Stimulated activated CD8-positive, alpha-beta memory T cell treated with anti-CD3 and anti-CD28 coated beads, Interleukin-2, amount 100 ng/mL, for 48 hours (primary cell): ENCODE results near the gene ING5.
A peak's percentile ranks its signal among the peaks of the same experiment; 100 is the strongest.

Experiments used
- DNase-seq, 2 donors: peaks; one replicate each; pipeline ENCODE4 v3.0.0-alpha.2; 2020; ENCODE audit warnings: low read depth in 2 of 2

Gene ING5

GRCh38 chr2:241706537-241706936 lies 4.7 kb downstream of the ING5 start:
- DNase-seq: no peak

- DNase-seq: no peak
Measured at GRCh38 chr2:241708879-241709278, 7.0 kb downstream of the ING5 start.

GRCh38 chr2:241719093-241719492 lies 17.3 kb downstream of the ING5 start:
- no peak for DNase-seq

- DNase-seq: no peak
Measured at GRCh38 chr2:241720099-241720498, 18.3 kb downstream of the ING5 start.

- no peak for DNase-seq
Measured at GRCh38 chr2:241720560-241720959, 18.7 kb downstream of the ING5 start.

- no peak for DNase-seq
Measured at GRCh38 chr2:241721852-241722251, 20.0 kb downstream of the ING5 start.

GRCh38 chr2:241722896-241723454 lies 21.1 kb downstream of the ING5 start:
- no peak for DNase-seq

GRCh38 chr2:241724259-241724974 lies 22.6 kb downstream of the ING5 start:
- DNase-seq: no peak

- no peak for DNase-seq
Measured at GRCh38 chr2:241724975-241725870, 23.4 kb downstream of the ING5 start.

- DNase-seq: no peak
Measured at GRCh38 chr2:241726459-241726858, 24.6 kb downstream of the ING5 start.

- DNase-seq: no peak
Measured at GRCh38 chr2:241728000-241728399, 26.2 kb downstream of the ING5 start.

- DNase-seq: no peak
Measured at GRCh38 chr2:241728627-241729026, 26.8 kb downstream of the ING5 start.

GRCh38 chr2:241729868-241730267 lies 28.0 kb downstream of the ING5 start:
- DNase-seq: no peak

GRCh38 chr2:241730671-241731293 lies 28.9 kb downstream of the ING5 start:
- DNase-seq: no peak

GRCh38 chr2:241732513-241733186 lies 30.8 kb downstream of the ING5 start:
- peak in 1 of 2 donors; percentile 67 for DNase-seq

GRCh38 chr2:241733391-241734207 lies 31.8 kb downstream of the ING5 start:
- DNase-seq: no peak

GRCh38 chr2:241734208-241734466 lies 32.3 kb downstream of the ING5 start:
- DNase-seq: no peak

- DNase-seq: peak; percentile 91 to 93
Measured at GRCh38 chr2:241734467-241735208, 32.8 kb downstream of the ING5 start, which contains the start of gene D2HGDH. TSS of gene D2HGDH (plus strand) at chr2:241734630. CDS start at chr2:241735225, 595 bp downstream.

GRCh38 chr2:241736111-241736510 lies 34.3 kb downstream of the ING5 start:
- DNase-seq: no peak

GRCh38 chr2:241738040-241738686 lies 36.3 kb downstream of the ING5 start:
- DNase-seq: no peak
